ENCODE measurements around the gene DNAH9.

DNAH9 gene

GRCh38 chr17:11612956-11613355 lies 14.7 kb downstream of the DNAH9 start:
- no peak for DNase-seq

DNA sequence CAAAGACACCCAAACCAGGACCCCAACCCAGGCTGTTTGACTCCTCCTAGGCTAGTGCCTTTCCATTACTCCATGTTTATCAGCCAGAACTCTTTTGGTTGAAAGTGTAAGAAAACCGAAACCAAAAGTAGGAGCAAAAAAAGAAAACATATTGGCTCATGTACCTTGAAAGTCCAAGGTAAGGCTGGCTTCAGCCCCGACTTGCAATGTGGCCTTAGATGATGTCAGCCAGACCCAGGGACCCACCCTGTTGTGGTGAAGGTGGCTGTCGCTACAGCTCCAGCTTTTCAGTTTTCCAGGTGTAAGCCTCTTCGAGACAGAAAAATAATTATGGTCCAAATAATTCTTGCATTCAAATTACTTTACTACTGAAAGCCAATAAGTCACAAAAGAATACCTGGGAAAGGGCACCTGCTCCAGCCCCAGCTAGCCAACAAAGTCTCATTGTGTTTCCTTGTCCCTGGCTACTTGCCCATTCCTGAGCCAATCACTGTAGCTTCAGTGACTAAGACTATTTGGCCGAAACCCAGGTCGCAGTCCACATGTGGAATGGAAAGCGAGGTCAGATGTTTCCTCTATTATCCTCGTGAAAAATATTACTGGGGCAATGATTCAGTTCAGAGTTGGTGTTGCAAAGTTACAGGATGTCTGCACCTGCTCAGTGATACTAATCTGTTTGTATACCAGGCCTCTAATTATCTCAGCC lies 20.7 kb downstream of the DNAH9 start:
- no peak for DNase-seq

GRCh38 chr17:11622492-11622891 lies 24.2 kb downstream of the DNAH9 start:
- no peak for DNase-seq

GRCh38 chr17:11624976-11625375 lies 26.7 kb downstream of the DNAH9 start:
- no peak for DNase-seq

DNA sequence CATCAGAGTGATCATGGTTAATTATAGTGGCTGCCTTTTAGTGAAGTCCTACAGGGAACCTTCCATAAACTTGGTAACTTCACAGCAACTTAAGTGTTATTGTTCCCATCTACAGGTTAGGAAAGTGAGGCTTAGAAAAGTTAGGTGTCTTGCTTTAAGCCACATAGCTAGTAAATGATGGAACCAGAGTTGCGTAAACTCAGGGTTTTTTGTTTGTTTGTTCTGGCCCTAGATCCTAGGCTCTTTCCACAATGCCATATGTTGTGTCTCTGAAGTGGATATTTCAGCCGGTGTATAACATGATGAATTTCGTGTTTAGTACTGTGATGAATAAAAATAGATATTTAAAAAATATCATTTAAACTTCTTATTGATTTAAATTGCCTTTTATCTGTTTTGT lies 27.6 kb downstream of the DNAH9 start:
- no peak for DNase-seq

GRCh38 chr17:11627301-11627940 lies 29.2 kb downstream of the DNAH9 start:
- no peak for DNase-seq

GRCh38 chr17:11628374-11628773 lies 30.1 kb downstream of the DNAH9 start:
- no peak for DNase-seq

DNA sequence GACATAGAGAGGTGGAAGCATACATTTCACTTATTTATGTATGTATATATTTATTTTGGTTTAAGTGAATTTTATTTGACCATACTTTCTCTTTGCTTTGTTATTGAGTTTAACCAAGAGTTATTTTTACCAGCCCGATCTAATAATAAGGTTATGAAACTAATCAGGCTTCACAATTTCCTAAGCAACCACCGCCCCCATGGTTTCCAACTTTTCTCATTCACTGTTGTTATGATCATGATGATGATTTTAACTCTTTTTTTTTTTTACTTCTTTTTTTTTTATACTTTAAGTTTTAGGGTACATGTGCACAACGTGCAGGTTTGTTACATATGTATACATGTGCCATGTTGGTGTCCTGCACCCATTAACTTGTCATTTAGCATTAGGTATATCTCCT lies 30.6 kb downstream of the DNAH9 start:
- DNase-seq, result no peak

GRCh38 chr17:11636771-11637170 lies 38.5 kb downstream of the DNAH9 start:
- DNase-seq, result no peak

- no peak for DNase-seq
Measured at GRCh38 chr17:11637796-11638195, 39.5 kb downstream of the DNAH9 start.

- DNase-seq, result no peak
Measured at GRCh38 chr17:11638700-11639265, 40.5 kb downstream of the DNAH9 start.

DNA sequence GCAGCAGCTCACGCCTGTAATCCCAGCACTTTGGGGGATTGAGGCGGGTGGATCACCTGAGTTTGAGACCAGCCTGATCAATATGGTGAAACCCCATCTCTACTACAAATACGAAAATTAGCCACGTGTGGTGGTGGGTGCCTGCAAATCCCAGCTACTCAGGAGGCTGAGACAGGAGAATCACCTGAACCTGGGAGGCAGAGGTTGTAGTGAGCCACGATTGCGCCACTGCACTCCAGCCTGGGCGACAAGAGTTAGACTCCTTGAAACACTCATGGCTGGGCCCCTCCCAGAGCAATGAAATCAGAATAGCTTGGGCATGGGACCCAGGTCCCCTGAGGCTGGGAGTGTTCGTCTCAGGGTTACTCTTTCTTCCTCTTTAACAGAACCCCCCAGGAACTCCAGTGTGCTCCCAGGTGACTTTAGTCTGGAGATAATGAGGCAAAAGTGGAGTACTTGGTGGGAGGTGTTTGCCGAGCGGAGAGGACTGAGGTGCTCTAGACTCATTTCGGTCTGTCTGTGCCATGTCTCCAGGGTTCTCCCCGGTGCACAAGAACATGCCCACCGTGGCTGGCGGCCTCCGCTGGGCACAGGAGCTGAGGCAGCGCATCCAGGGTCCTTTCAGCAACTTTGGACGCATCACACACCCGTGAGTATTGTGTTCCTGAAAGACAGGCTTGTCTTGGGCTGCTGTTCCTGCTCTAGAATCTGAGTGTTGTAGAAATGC lies 41.6 kb downstream of the DNAH9 start:
- DNase-seq, result no peak

- DNase-seq, result no peak
Measured at GRCh38 chr17:11640463-11640814, 42.2 kb downstream of the DNAH9 start.

DNA sequence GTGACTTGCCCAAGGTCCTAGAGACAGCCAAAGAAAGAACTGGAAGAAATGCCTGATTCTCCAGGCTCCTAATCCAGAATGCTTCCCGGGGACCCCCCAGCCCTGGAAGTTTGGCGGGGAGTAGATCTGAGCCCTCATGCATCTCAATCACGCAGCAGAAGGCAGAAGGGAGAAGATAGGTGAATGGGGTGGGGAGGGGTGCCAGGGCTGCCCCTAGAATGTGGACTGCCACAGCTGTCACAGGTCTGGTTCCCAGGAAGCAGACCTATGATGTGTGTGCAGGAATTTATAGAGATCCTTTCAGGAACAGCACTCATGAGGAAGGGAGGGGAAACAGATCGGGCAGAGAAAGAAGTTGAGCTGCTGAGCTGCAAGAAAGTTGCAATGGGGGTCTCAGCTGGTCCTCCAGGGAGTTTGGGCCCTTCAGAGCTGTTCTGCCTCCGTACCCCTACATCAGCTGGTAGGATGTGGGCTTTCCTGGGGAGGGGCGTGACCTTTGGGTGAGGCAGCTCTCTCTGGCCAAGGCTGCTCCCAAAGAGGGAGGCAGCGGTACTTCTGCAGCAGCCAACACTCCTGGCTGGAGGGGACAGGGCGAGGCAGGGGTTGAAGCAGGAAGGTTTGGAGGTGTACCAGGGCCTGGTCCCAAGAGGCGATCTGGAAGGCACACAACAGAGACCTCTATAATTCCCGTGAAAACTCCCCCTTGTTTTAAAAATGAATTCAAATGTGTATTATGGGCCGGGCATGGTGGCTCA lies 43.4 kb downstream of the DNAH9 start:
- no peak for DNase-seq

- no peak for DNase-seq
Measured at GRCh38 chr17:11642655-11643054, 44.4 kb downstream of the DNAH9 start.

GRCh38 chr17:11643851-11644250 lies 45.6 kb downstream of the DNAH9 start:
- no peak for DNase-seq

GRCh38 chr17:11644265-11645212 lies 46.3 kb downstream of the DNAH9 start:
- DNase-seq, result no peak

DNA sequence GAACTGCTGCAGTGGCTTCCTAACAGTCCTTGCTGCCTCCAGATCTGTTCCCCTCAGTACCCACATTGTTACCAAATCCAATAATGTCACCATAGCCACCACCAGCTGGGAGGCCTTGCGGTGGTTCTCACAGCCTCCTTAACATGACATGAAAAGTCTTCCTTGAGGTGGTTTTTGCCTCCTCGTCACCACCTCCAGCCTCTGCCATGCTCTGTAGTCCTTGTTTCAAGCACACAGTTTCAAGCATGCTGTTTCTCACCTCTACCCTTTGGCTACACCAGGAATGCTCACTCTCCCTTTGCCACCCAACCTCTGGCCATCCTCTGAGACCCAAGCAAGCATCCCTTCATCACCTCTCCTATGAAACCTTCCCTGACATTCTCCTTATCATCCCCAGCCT lies 47.2 kb downstream of the DNAH9 start:
- no peak for DNase-seq

DNA sequence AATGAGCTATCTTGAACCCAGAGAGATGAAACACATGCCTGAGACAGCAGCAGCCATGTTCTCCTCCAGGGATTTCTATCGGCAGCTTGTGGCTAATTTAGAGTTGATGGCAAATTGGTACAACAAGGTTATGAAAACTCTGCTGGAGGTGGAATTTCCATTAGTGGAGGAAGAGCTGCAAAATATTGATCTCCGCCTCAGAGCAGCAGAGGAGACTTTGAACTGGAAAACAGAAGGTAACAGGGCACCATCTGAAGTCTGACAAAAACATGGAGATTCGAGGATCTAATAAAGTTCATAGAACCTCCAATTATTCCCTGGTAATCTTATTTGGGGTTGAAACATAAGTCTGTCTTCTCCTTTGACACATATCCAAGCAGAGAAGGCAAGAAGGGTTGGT lies 52.8 kb downstream of the DNAH9 start:
- no peak for DNase-seq

DNA sequence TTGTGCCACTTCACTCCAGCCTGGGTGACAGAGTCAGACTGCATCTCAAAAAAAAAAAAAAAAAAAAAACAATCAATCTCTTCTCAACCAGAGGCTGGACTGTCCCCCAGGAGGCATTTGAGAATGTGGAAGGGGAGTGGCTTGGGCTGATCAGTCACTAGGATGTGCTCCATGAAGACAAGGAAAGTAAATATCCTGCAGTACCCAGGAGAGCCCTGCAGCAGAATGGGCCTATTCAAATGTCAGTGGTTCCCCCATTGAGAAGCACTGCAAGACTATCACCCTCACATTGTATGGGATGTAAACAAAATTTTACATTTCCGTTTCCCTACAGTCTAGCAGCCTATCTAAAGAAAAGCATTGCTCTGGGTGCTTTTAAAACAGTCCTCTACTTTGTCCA lies 70.3 kb downstream of the DNAH9 start:
- DNase-seq, result no peak

- DNase-seq, result no peak
Measured at GRCh38 chr17:11671126-11671525, 72.9 kb downstream of the DNAH9 start.

GRCh38 chr17:11682646-11683045 lies 84.4 kb downstream of the DNAH9 start:
- no peak for DNase-seq
